ENCODE results near the gene PRICKLE2.

GRCh38 chr3:64226730-64227129, 1.5 kb upstream of the PRICKLE2 start:
- TF ChIP-seq CTCF (IDR thresholded peaks at IDR 0.05; ENCODE audit: low read depth, low read length, poor library complexity, severe bottlenecking) (no peak), EZH2phosphoT487 (IDR thresholded peaks at IDR 0.05; ENCODE audit: borderline replicate concordance, low read length) (no peak)

Measured in DOHH2 (cell line).